EH (cell line): ENCODE measurements around the gene OSBPL6.
"Not testable (repeated sequence)": the region's sequence is repeated elsewhere in the genome, so short reads cannot be mapped to it uniquely, and the experiment has no call there.

ENCODE experiments used
- DNase-seq: peaks from one replicate; pipeline ENCODE4 v3.0.0-alpha.2; 2015; ENCODE audit warnings: low read depth

The OSBPL6 gene

DNA sequence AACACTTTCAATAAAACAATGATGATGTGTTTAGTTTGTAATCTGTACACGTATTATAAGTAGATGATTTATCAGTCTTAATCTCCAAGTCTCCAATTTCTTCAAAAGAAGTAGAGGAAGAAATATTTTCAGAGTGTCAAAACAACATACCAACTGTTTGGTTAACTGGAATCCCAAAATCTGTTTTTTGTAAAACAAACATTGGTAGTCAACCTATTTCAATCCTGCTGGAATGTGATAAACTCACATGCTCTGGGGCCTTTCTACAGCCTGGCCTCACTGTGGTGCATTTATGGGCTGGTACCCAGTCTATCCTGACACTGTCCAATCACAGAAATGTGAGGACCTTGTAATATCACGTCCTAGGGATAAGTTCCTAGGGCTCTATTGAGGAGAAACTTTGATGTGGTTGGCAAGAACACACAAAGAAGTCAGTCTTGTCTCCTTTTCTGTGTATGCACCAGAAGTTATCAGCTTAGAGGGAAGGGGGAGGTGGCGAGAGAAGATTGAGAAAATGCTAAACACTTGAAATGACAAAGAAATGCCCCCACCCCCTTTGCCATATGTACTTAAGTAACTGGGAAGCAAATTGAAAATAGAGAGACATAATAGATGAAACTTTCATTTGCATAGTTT is 209.5 kb downstream of the OSBPL6 start:
- DNase-seq, result no peak

DNA sequence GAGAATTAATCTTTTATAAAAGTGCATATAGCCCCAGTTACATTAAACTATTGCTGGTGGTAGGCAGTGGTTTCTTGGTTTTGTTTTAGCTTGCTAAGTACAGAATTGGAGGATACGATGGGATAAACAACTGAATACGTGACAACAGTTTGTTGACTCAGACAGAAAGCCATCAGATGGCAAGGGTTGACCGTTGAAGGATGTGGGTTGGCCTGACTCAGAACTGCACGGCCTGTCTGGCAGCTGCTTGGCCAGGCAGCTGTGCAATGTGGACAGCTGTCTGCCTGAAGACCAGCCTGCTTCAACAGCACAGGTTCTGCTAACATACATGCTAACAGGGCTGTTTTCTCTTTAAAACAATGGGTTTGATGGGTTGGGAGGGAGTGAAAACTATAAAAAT is 210.1 kb downstream of the OSBPL6 start:
- DNase-seq, result peak; percentile 83

DNA sequence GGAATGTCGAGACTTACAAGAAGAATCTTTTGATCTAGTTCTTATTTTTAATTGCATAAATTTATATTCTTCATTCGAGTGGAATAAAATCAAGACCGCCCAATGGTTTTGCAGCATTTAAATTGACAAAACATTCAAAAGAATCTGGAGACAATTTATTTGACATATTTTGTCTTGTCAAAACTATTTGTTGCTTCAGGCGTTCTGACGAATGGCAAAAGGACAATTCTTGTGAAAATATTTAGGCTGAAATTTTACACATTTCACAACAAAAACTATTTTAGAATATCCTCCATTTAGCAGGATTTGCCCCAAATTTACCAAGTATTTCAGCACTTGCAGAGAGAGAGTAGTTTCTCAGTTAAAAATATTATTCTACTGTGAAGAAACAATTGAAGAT is 214.9 kb downstream of the OSBPL6 start:
- DNase-seq, result no peak

DNA sequence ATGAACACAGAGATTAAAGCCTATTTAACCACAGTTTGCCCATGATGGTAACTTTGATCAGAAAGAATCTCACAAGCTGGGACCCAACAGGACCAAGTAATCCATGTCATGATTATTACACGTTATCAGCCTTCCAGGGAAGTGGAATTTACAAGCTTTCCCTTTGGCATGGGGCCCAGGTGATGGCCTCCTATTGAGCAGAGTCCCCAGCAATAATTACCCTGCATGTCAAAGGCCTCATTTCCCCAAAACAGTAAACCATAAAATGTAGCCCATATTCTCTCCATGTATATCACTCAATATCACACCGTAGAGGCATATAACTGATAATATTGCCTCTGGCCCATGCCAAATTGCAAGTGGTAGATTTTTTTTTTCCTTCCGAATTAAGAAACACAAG is 217.7 kb downstream of the OSBPL6 start:
- no peak for DNase-seq

DNA sequence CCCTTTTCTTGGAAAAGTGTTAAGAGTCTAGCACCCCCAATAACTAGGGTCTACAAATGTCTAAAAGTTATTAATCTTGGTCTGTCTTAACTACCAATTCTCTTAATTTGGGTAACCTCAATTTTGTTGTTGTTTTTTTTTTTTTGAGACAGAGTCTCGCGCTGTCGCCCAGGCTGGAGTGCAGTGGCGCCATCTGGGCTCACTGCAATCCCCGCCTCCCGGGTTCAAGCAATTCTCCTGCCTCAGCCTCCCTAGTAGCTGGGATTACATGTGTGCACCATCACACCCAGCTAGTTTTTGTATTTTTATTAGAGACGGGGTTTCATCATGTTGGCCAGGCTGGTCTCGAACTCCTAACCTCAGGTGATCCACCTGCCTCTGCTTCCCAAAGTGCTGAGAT is 218.1 kb downstream of the OSBPL6 start:
- not testable (repeated sequence) for DNase-seq

DNA sequence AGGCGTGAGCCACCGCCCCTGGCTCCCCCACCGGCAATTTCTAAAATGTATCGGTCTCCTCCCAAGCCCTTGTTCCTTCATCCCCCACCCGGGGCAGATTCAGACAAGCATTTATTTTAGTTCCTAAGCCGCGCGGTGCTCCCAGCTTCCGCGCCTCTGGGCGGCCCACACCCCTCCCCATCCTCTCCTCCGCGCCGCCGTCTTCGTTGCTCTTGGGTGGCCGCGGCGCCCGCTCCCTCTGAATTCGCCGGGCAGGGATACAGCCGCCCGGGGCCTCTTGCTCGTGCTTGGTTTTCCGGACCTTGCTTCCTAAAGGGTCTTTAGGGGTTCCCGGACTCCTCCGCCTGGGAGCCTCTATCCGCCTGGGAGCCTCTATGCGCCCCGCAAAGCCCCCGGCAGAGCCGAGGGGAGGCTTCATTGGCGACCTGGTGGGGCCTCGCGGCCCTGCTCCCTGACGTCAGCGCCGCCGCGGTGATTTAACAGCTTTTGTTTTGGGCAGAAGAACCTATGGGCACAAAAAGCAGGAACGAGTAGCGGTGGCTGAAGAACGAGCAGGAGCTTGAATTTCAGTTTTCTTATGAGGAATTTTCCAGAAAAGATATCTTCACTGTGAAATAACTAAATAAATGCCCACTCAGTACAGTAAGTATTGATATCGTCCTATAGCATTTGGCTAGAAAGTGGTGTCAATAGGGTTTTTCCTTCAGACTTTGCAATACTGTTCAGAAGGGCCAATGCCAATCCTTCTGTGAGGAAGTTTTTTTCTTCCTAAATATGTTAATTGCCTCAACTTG is 219.4 kb downstream of the OSBPL6 start:
- peak; percentile 74 for DNase-seq

DNA sequence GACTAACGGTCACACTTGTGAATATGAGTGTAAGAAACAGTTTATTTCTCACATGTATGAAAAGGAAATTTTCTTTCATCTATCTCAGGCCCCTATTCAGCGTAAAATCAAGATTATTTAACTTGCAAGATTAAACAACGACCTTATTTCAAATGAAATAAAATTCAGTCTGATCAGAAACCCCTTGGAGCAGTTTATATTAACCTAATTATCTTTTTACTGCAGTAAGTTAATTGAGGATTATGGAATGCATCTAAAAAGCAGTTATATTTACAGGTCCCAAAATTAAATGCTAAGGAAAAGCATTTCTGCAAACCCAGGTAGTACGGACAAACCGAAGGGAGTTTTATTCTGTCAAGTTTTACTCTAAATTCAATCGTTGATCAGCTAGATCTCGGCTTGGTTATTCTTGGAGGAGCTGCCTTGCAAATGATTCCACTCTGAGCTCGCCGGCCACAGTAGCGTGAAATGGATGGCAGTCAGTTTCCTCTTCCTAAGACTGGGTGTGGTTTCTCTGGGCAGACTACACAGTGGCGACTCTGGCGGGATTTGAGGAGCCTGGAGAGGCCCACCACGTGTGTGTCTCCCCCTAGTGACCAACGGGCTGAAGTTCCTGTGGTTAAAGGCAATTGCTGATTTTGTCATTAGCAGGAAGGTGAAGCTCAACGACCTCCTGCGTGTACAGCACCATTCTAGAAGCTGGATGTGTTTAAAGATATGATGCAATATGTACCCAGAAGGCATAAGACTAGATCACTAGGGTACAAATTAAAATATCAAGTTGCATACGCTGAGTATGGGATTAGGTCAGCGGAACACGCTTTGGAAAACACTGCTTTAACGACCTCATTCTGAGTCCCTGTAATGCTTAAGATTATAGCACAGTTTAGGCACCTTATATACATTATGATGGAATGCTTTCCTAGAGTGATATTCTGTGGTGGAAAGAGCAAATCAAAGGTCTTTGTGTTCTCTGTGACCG is 220.2 kb downstream of the OSBPL6 start:
- peak; percentile 96 for DNase-seq

DNA sequence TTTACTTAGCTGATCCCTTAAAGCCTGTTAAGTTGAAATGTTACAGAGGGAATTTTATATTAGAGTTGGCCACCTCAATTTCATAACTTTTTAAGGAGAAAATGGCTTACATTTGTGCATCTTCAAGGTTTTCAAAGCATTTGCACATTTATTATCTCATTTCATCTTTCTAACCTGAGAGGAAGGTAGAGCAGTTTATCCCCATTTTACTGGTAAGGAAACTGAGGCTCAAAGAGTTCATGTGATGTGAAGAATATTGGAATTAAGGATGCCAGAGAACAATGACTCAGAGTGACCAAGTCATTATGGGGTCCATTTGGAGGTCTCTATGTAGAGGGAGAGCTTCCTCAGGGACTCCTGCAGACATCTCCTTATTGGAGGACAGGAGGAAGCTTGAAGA is 221.7 kb downstream of the OSBPL6 start:
- DNase-seq, result no peak

DNA sequence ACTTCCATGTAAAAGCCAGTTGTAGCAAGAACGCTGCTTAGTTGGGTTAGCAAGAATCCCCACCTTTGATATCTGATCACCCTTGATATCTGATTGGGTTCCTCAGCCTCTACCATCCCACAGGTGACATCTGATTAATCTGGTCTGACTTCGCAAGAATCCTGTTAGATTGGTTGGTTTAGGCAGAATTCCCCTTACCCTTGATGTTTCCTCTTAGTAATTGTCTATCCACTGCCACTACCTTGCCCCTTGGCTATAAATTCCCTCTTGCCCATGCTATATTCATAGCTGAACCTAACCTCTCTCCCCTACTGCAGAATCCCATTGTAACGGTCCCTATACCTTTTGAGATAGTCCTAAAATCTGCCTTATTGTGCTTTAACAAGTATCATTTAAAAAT is 223.6 kb downstream of the OSBPL6 start:
- DNase-seq, result no peak

DNA sequence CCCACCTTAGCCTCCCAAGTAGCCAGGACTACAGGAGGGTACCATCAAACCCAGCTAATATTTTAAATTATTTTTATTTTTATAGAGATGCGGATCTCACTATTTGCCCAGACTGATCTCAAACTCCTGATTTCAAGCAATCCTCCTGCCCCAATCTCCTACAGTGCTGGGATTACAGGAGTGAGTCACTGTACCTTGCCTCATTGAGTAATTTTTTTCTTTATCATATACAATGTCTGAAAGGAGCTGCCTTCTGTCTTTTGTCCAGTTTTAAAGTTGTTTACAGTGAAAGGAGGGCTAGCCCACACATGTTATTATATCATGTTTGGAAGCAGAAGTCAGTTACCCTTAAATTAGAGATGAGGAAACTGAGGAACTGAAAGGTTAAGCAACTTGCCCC is 224.1 kb downstream of the OSBPL6 start:
- DNase-seq, result no peak

DNA sequence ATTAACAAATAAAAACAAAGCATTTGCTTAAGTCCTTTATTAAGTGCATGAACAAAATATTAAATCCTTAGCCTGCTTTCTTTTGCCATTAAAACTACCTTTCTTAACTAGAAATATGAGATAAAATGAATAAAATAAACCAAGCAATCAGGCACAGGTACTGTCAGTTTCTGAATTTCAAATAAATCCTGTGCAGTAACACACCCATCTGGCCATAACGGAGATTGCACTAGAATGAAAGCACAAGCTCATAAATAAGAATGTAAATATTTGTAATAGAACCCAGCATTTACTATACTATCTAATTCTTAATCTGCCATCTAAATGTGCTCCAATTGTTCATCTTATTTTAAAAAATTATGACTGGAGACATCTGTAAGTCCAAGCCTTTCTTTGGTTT is 224.8 kb downstream of the OSBPL6 start:
- DNase-seq, result no peak

DNA sequence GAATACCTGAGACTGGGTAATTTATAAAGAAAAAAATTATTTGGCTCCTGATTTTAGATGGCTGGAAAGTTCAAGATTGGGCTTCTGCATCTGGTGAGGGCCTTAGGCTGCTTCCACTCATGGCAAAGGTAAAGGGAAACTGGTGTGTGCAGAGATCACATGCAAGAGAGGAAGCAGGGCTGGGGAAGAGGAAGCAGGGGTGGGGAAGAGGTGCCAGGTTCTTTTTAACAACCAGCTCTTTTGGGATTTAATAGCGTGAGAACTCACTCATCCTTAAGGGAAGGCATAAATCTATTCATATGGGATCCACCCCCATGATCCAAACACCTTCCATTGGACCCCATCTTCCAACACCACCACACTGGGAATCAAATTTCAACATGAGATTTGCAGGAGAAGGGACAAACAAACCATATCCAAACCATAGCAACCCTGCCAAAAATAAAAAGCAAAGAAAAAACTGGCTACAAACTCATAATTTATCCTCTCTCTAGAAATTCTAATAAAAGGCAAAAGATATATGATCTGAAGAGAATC is 226.2 kb downstream of the OSBPL6 start:
- DNase-seq, result no peak

DNA sequence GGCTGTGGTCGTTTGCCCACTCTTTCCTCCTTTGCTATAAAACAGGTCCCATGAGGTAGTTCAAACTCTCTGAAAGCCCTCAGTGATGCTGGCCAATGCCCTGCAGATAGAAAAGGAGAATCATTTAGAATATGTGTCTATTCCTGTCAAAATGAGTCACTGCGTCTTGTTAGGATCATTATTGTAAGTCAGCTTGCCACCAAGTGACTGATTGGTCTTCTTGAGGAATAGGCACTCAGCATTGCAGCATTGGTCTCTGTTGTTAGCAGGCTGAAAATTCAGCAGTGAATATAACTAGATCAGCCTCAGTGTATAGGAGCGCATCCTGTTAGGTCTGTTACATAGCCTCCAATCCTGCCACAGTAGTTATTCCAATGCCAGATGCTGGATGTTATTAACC is 227.8 kb downstream of the OSBPL6 start:
- no peak for DNase-seq

DNA sequence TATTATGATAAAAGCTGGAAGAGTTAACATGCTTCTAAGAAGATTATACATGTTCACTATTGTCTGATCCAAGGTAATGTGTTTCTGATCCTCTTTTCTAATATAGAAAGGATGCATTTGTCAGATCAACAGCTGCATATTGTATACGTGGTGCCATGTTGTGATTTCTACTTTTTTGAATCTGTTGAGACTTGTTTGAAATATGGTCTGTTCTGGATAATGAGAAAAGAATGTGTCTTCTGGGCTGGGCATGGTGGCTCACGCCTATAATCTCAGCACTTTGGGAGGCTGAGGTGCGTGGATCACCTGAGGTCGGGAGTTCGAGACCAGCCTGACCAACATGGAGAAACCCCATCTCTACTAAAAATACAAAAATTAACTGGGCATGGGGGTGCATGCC is 229.4 kb downstream of the OSBPL6 start:
- DNase-seq, result not testable (repeated sequence)

DNA sequence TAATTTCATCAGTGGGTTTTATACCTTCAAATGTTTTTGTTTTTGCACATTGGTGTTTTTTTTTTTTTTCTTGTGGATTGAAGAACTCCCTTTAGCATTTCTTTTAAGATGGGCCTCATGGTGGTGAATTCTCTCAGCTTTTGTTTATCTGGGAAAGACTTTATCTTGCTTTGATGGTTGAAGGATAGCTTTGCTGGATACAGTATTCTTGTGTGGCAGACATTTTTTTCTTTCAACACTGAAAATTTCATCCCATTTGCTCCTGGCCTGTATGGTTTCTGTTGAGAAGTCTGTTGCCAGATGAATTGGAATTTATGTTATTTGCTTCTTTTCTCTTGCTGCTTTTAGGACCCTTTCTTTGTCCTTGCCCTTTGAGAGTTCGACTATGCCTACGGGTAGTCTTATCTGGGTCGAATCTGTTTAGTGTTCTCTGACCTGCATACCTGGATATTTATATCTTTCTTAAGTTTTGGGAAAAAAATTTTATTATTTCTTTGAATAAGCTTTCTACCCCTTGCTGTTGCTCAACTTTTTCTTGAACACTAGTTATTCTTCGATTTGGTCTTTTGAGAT is 231.0 kb downstream of the OSBPL6 start:
- DNase-seq, result no peak

DNA sequence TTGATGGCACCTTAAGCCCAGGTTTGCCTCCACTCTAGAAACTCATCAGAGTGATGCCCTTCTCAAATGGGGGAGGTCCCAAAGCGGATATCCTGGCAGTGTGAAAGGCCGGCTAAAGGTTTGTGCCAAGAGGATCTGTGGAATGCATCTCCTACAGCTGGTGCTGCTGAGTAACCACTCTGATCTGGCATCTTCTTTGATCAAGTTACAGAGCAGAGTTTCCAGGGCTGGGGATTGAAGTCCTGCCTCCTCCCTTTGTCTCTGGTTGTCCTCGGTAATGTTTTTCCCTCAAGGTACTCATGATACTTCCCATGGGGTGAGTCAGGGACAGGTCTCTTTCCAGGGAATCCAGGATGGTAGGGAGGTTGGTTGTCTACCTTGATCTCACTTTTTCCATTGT is 232.1 kb downstream of the OSBPL6 start:
- no peak for DNase-seq

DNA sequence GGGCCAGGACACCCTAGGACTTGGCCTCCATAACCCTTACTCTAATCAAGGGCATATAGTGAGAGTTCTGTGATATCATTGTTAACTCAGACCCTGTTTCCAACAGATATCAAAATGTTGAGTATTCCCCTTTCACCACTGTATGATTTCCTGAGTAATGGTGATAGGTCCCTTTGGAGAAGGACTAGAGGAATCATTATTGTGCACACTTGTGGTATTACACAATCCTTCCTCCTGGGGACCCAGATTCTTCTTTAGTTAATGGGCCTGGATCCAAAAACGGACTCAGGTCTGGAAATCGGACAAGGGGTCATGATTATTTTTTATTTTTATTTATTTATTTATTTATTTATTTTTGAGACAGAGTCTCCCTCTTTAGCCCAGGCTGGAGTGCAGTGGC is 233.1 kb downstream of the OSBPL6 start:
- no peak for DNase-seq

DNA sequence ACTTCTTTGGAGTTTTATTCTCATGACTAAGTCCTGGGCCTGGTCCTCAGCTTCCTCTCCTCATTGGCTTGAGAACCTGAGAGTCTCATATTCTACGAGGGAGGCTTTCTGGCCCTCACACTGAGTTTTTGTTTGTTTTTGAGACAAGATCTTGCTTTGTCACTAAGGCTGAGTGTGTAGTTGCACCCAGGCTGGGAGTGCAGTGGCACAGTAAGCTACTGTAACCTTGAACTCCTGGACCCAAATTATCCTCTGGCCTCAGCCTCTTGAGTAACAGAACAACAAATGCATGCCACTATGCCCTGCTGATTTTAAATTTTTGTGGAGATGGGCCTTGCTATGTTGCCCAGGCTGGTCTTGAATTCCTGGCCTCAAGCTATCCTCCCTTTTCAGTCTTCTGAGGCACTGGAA is 234.1 kb downstream of the OSBPL6 start:
- DNase-seq, result peak; percentile 32

DNA sequence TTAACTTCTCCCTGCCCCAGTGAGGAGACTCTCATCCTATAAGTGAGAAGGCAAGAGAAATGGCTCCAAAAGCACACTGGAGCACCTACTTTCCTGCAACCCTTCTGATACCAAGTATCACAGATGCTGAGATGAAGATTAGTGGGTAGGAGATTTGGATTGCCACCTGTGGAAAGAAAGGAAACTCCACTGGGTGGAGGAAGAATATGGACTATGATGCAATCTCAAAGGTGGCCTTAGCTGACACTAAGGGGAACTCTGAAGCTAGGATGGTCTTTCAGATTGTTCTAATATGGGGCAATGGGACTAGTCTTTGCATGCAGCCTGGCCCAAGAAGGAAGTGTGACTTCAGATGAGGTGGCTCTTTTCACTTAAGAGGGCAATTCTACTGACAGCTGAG is 235.0 kb downstream of the OSBPL6 start:
- DNase-seq, result no peak

DNA sequence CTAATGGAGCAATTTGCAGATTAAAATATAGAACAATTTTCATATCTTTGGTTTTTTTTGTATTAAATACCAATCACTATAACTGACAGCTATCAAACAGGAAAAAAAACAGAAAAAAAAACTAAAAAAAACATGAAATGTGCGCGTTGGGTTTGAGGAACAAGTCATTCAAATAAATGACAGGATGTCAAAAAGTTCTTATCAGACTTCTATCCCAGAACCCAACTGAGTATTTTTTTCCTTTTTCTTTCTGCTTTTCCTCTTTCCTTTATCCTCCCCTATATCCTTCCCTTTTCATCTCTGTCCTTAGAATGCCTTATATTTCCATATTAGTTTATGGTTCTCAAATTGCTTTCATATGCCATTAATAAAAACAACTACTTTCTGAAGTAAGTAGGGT is 242.3 kb downstream of the OSBPL6 start:
- DNase-seq, result no peak

DNA sequence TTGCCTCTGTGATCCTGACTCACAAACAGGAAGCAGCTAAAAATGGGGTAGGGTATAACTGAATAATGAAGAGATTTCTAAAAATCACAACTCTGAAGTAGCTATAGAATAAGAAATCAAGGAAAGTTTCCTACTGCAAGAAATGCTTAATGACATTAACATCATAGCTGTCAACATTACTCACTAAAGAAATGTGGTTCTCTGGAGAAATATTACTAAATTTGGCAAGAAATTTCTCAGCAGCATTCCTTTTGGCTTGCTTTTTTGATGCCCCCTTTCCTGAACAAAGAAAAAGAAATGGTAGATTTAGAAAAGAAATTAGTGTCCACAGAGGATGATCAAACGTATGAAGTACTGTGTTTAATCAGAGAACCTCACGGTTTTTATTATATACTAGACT is 247.1 kb downstream of the OSBPL6 start:
- peak; percentile 49 for DNase-seq
